ENCODE measurements around the gene NANS. TPM values are rescaled to one million over a fixed set of nuclear protein-coding genes. Genes with fewer than 3 reads are reported as not detected.
"Not testable (repeated sequence)": the region's sequence is repeated elsewhere in the genome, so short reads cannot be mapped to it uniquely, and the experiment has no call there.

NANS gene
- polyA plus RNA-seq, 3 donors: 41.3 to 109 (median 95.9) TPM

DNA sequence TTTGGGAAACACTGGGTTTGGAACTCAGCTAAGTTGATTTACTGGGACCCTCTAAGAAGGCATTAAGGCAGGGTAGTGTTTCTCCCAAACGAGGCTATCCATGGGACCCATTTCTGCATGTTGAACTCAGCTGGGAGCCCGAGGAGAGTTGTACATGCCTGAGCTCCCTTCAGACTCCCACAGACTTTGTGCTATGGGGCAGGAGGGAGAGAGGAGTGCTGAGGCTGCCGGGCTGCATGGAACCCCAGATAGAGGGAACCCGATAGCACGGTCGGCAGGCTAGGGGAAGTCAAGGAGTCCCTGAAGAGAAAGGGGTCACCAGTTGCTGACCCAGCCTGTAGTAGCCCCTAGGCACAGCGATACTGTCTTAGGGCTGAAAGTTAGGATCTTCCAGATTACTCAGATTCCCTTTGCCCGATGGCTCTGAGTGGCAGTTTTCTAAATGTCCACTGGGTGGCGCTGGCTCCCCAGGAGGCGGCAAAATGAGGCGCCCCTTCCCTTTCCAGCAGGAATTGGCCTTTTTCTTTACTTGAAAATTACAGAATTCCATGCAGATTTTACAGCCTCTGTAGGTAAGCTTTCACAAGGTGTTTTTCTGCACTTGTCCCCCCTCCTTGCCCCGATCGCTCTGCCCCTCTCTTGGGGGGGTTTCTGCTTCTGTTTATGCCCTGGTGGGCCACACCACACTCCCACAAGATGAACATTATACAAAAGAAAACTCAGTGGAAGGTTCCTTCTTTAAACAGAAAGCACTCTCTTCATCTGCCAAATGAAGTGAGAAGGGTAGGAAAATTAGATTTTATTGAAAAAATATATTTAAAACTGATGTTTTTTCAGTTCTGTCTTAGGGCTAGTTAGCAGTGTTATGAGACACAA, 17.8 kb downstream of the NANS start:
- Mint-ChIP-seq H3K36me3 (peaks cover 31 to 45% of the 10 kb centered on the region in 2 donors), H3K27me3 (ENCODE audit: low read depth in 3 of 3) (peaks cover 0 to 3% (median 0%) of the 10 kb centered on the region in 3 donors), H3K4me3 (no peak overlapping the region), H3K27ac (peak overlapping the region; percentile 56 to 79 (median 75)), H3K9me3 (no peaks in the 10 kb centered on the region), H3K4me1 (peaks cover 34% of the 10 kb centered on the region)
- H2AFZ ChIP-seq (ENCODE audit: insufficient read depth, low read depth, low read length, poor library complexity, severe bottlenecking): no peak overlapping the region
- H3K79me2 ChIP-seq (ENCODE audit: insufficient read depth, low read length): peaks cover 57% of the 10 kb centered on the region
- intact Hi-C loops (cut with micrococcal nuclease): loop anchor here (5.0 to 10.0 kb wide), 3 partner anchors 130 to 193 kb away; no protein-coding TSS in a partner anchor
- H3K27ac ChIP-seq (ENCODE audit: low read depth in 1 of 2, low read length in 2 of 2): peak overlapping the region in 1 of 2 donors; percentile 23
- H3K4me3 ChIP-seq (replicated peaks in 1 of 3; ENCODE audit: low read depth in 2 of 3, low read length in 3 of 3): no peak overlapping the region
- TF ChIP-seq, protein P1, sequence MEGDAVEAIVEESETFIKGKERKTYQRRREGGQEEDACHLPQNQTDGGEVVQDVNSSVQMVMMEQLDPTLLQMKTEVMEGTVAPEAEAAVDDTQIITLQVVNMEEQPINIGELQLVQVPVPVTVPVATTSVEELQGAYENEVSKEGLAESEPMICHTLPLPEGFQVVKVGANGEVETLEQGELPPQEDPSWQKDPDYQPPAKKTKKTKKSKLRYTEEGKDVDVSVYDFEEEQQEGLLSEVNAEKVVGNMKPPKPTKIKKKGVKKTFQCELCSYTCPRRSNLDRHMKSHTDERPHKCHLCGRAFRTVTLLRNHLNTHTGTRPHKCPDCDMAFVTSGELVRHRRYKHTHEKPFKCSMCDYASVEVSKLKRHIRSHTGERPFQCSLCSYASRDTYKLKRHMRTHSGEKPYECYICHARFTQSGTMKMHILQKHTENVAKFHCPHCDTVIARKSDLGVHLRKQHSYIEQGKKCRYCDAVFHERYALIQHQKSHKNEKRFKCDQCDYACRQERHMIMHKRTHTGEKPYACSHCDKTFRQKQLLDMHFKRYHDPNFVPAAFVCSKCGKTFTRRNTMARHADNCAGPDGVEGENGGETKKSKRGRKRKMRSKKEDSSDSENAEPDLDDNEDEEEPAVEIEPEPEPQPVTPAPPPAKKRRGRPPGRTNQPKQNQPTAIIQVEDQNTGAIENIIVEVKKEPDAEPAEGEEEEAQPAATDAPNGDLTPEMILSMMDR (IDR thresholded peaks at IDR 0.05): peak; percentile 99
- H4K20me1 ChIP-seq (ENCODE audit: insufficient read depth, low read length): peaks cover 69% of the 10 kb centered on the region
- peak; percentile 38 to 60 (median 58) for DNase-seq
- no peak overlapping the region for H3K4me2 ChIP-seq (replicated peaks; ENCODE audit: extremely low read depth, low read length, poor library complexity, severe bottlenecking)
- no peak overlapping the region for H3K9ac ChIP-seq (ENCODE audit: insufficient read depth, low read length, poor library complexity, severe bottlenecking)
- no peaks in the 10 kb centered on the region for H3K9me3 ChIP-seq (replicated peaks in 1 of 2; ENCODE audit: control insufficient read depth in 1 of 2, insufficient read depth in 1 of 2, low read length in 2 of 2)
- H3K36me3 ChIP-seq (replicated peaks in 1 of 2; ENCODE audit: control insufficient read depth in 1 of 2, insufficient read depth in 2 of 2, low read length in 2 of 2): peaks cover 23 to 44% of the 10 kb centered on the region in 2 donors
- WGBS (ENCODE audit: insufficient coverage): 35% methylated on average over 9 of the region's 13 CpGs
- no peaks in the 10 kb centered on the region for H3K27me3 ChIP-seq (ENCODE audit: control insufficient read depth in 2 of 2, insufficient read depth in 2 of 2, low read length in 2 of 2)
- H3K4me1 ChIP-seq (ENCODE audit: control insufficient read depth in 1 of 2, insufficient read depth in 2 of 2, low read length in 2 of 2): peaks cover 23 to 25% of the 10 kb centered on the region in 2 donors

DNA sequence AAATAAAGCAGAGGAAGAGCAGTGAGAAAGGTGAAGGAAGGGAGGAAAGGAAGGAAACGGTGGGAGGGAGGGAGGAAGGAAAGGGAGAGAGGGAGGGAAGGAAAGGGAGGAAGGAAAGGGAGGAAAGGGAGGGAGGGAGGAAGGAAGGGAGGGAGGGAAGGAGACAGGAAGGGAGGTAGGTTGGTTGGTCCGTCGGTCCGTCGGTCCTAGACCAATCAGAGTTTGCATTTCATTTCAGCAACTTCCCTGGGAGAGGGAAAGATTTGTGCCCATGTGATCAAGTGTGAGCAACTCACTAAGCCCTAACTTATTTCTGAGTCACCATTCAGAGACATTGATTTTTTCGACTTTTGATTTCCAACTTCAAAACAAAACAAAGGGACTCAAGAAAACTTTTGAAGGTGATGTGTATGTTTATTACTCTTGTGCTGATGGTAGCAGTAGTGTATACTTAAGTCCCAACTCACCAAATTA, 18.8 kb downstream of the NANS start:
- H3K36me3 Mint-ChIP-seq: peaks cover 34 to 52% of the 10 kb centered on the region in 2 donors
- Histone ChIP-seq H3K9me3 (replicated peaks in 1 of 2; ENCODE audit: control insufficient read depth in 1 of 2, insufficient read depth in 1 of 2, low read length in 2 of 2) (no peaks in the 10 kb centered on the region), H3K4me1 (ENCODE audit: control insufficient read depth in 1 of 2, insufficient read depth in 2 of 2, low read length in 2 of 2) (peaks cover 23 to 25% of the 10 kb centered on the region in 2 donors), H3K9ac (ENCODE audit: insufficient read depth, low read length, poor library complexity, severe bottlenecking) (no peak overlapping the region), H3K27ac (ENCODE audit: low read depth in 1 of 2, low read length in 2 of 2) (peak overlapping the region in 1 of 2 donors; percentile 64), H3K4me2 (replicated peaks; ENCODE audit: extremely low read depth, low read length, poor library complexity, severe bottlenecking) (no peak overlapping the region), H2AFZ (ENCODE audit: insufficient read depth, low read depth, low read length, poor library complexity, severe bottlenecking) (no peak overlapping the region), H3K4me3 (replicated peaks in 1 of 3; ENCODE audit: low read depth in 2 of 3, low read length in 3 of 3) (no peak overlapping the region), H3K36me3 (replicated peaks in 1 of 2; ENCODE audit: control insufficient read depth in 1 of 2, insufficient read depth in 2 of 2, low read length in 2 of 2) (peaks cover 29 to 50% of the 10 kb centered on the region in 2 donors), H4K20me1 (ENCODE audit: insufficient read depth, low read length) (peaks cover 68% of the 10 kb centered on the region), H3K79me2 (ENCODE audit: insufficient read depth, low read length) (peaks cover 48% of the 10 kb centered on the region), H3K27me3 (ENCODE audit: control insufficient read depth in 2 of 2, insufficient read depth in 2 of 2, low read length in 2 of 2) (no peaks in the 10 kb centered on the region)
- no peak overlapping the region for H3K4me3 Mint-ChIP-seq
- DNase-seq: peak in 2 of 3 donors; percentile 30 to 66
- H3K27me3 Mint-ChIP-seq (ENCODE audit: low read depth in 3 of 3): peaks cover 0 to 3% (median 0%) of the 10 kb centered on the region in 3 donors
- no peaks in the 10 kb centered on the region for H3K9me3 Mint-ChIP-seq
- H3K4me1 Mint-ChIP-seq: peaks cover 34% of the 10 kb centered on the region
- TF ChIP-seq, protein P1 (IDR thresholded peaks at IDR 0.05): no peak
- intact Hi-C loops (cut with micrococcal nuclease): loop anchor here (5.0 to 10.0 kb wide), 2 partner anchors 129 to 132 kb away; no protein-coding TSS in a partner anchor
- H3K27ac Mint-ChIP-seq: peak overlapping the region; percentile 38 to 88 (median 76)
- WGBS (ENCODE audit: insufficient coverage): 13% methylated on average over 1 of the region's 6 CpGs

DNA sequence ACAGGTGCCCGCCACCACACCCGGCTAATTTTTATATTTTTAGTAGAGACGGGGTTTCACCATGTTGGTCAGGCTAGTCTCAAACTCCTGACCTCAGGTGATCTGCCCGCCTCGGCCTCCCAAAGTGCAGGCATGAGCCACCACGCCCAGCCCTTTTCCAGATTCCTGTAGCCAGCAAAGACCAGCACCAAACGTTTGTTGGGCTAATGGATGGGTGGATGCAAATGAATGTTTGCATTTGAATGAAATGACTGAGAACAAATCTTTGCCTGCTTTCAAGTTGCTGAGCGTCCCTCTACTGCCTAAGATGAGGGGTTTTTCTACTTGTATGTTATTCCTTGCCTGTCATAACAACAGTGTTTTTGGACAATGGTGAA, 20.0 kb downstream of the NANS start:
- not testable (repeated sequence) for H3K9me3 Mint-ChIP-seq; H3K4me3 Mint-ChIP-seq; H2AFZ ChIP-seq (ENCODE audit: insufficient read depth, low read depth, low read length, poor library complexity, severe bottlenecking); H3K4me3 ChIP-seq (replicated peaks in 1 of 3; ENCODE audit: low read depth in 2 of 3, low read length in 3 of 3); H3K9ac ChIP-seq (ENCODE audit: insufficient read depth, low read length, poor library complexity, severe bottlenecking); H3K9me3 ChIP-seq (replicated peaks in 1 of 2; ENCODE audit: control insufficient read depth in 1 of 2, insufficient read depth in 1 of 2, low read length in 2 of 2); H3K27me3 ChIP-seq (ENCODE audit: control insufficient read depth in 2 of 2, insufficient read depth in 2 of 2, low read length in 2 of 2); H3K27me3 Mint-ChIP-seq (ENCODE audit: low read depth in 3 of 3); DNase-seq; H3K4me2 ChIP-seq (replicated peaks; ENCODE audit: extremely low read depth, low read length, poor library complexity, severe bottlenecking); H3K27ac ChIP-seq (ENCODE audit: low read depth in 1 of 2, low read length in 2 of 2)
- Mint-ChIP-seq H3K4me1 (peaks cover 32% of the 10 kb centered on the region), H3K36me3 (peaks cover 40 to 54% of the 10 kb centered on the region in 2 donors), H3K27ac (peak overlapping the region in 4 of 7 donors; percentile 30 to 82 (median 42))
- peaks cover 40 to 53% of the 10 kb centered on the region in 2 donors for H3K36me3 ChIP-seq (replicated peaks in 1 of 2; ENCODE audit: control insufficient read depth in 1 of 2, insufficient read depth in 2 of 2, low read length in 2 of 2)
- peaks cover 45% of the 10 kb centered on the region for H3K79me2 ChIP-seq (ENCODE audit: insufficient read depth, low read length)
- intact Hi-C loops (cut with micrococcal nuclease): loop anchor here (5.0 to 10.0 kb wide), 2 partner anchors 128 to 131 kb away; no protein-coding TSS in a partner anchor
- 80% methylated on average over 1 of the region's 8 CpGs for WGBS (ENCODE audit: insufficient coverage)
- peaks cover 75% of the 10 kb centered on the region for H4K20me1 ChIP-seq (ENCODE audit: insufficient read depth, low read length)
- H3K4me1 ChIP-seq (ENCODE audit: control insufficient read depth in 1 of 2, insufficient read depth in 2 of 2, low read length in 2 of 2): peaks cover 23% of the 10 kb centered on the region in 2 donors

All from CD14-positive monocyte (primary cell).